ENCODE data around the gene ANKRD24. TPM values are rescaled to one million over a fixed set of nuclear protein-coding genes. Genes with fewer than 3 reads are reported as not detected.
"Not testable (repeated sequence)": the region's sequence is repeated elsewhere in the genome, so short reads cannot be mapped to it uniquely, and the experiment has no call there.

Gene ANKRD24
- polyA plus RNA-seq, 3 donors: 0.07 to 0.79 TPM; not detected in 1

DNA sequence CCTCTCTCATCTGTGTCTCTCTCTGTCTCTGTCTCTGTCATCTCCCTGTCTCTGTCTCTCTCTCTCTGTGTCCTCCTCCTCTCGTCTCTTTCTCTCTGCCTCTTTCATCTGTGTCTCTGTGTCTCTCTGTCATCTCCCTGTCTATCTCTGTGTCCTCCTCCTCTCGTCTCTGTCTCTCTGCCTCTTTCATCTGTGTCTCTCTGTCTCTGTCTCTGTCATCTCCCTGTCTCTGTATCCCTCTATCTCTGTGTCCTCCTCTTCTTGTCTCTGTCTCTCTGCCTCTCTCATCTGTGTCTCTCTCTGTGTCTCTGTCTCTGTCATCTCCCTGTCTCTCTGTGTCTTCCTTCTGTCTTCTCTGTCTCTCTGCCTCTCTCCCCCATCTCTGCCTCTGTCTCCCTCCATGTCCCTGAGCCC is 46.3 kb downstream of the ANKRD24 start:
- WGBS (ENCODE audit: insufficient coverage): 85% methylated on average over 2 of the region's 2 CpGs
- Mint-ChIP-seq H3K36me3 (no peaks in the 10 kb centered on the region), H3K27me3 (ENCODE audit: low read depth in 3 of 3) (peaks cover 4 to 11% (median 8%) of the 10 kb centered on the region in 3 donors), H3K4me1 (peaks cover 7% of the 10 kb centered on the region), H3K4me3 (no peak overlapping the region), H3K27ac (no peak overlapping the region), H3K9me3 (peaks cover 0 to 4% (median 0%) of the 10 kb centered on the region in 7 donors)
- Histone ChIP-seq H3K27me3 (ENCODE audit: control insufficient read depth in 2 of 2, insufficient read depth in 2 of 2, low read length in 2 of 2) (peaks cover 0 to 18% of the 10 kb centered on the region in 2 donors), H3K79me2 (ENCODE audit: insufficient read depth, low read length) (no peaks in the 10 kb centered on the region), H4K20me1 (ENCODE audit: insufficient read depth, low read length) (no peaks in the 10 kb centered on the region), H3K4me1 (ENCODE audit: control insufficient read depth in 1 of 2, insufficient read depth in 2 of 2, low read length in 2 of 2) (peaks cover 0 to 6% of the 10 kb centered on the region in 2 donors), H2AFZ (ENCODE audit: insufficient read depth, low read depth, low read length, poor library complexity, severe bottlenecking) (no peak overlapping the region), H3K9me3 (replicated peaks in 1 of 2; ENCODE audit: control insufficient read depth in 1 of 2, insufficient read depth in 1 of 2, low read length in 2 of 2) (no peaks in the 10 kb centered on the region), H3K27ac (ENCODE audit: low read depth in 1 of 2, low read length in 2 of 2) (no peak overlapping the region), H3K36me3 (replicated peaks in 1 of 2; ENCODE audit: control insufficient read depth in 1 of 2, insufficient read depth in 2 of 2, low read length in 2 of 2) (no peaks in the 10 kb centered on the region), H3K9ac (ENCODE audit: insufficient read depth, low read length, poor library complexity, severe bottlenecking) (no peak overlapping the region), H3K4me2 (replicated peaks; ENCODE audit: extremely low read depth, low read length, poor library complexity, severe bottlenecking) (no peak overlapping the region), H3K4me3 (replicated peaks in 1 of 3; ENCODE audit: low read depth in 2 of 3, low read length in 3 of 3) (no peak overlapping the region)
- DNase-seq: no peak
- TF ChIP-seq, protein P1, sequence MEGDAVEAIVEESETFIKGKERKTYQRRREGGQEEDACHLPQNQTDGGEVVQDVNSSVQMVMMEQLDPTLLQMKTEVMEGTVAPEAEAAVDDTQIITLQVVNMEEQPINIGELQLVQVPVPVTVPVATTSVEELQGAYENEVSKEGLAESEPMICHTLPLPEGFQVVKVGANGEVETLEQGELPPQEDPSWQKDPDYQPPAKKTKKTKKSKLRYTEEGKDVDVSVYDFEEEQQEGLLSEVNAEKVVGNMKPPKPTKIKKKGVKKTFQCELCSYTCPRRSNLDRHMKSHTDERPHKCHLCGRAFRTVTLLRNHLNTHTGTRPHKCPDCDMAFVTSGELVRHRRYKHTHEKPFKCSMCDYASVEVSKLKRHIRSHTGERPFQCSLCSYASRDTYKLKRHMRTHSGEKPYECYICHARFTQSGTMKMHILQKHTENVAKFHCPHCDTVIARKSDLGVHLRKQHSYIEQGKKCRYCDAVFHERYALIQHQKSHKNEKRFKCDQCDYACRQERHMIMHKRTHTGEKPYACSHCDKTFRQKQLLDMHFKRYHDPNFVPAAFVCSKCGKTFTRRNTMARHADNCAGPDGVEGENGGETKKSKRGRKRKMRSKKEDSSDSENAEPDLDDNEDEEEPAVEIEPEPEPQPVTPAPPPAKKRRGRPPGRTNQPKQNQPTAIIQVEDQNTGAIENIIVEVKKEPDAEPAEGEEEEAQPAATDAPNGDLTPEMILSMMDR (IDR thresholded peaks at IDR 0.05): no peak
- intact Hi-C loops (cut with micrococcal nuclease): no loop called here

GRCh38 chr19:4229179-4229931 is 46.9 kb downstream of the ANKRD24 start, which contains the start of gene EBI3:
Gene EBI3 (plus strand): TSS chr19:4229523. CDS start chr19:4229551, 28 bp downstream.
- Histone ChIP-seq H3K4me2 (replicated peaks; ENCODE audit: extremely low read depth, low read length, poor library complexity, severe bottlenecking) (no peak within 1 kb of the TSS), H2AFZ (ENCODE audit: insufficient read depth, low read depth, low read length, poor library complexity, severe bottlenecking) (no peak within 1 kb of the TSS), H3K4me1 (ENCODE audit: control insufficient read depth in 1 of 2, insufficient read depth in 2 of 2, low read length in 2 of 2) (peaks cover 0 to 6% of the 10 kb centered on the region in 2 donors), H3K4me3 (replicated peaks in 1 of 3; ENCODE audit: low read depth in 2 of 3, low read length in 3 of 3) (no peak within 1 kb of the TSS), H4K20me1 (ENCODE audit: insufficient read depth, low read length) (no peaks in the 10 kb centered on the region), H3K9ac (ENCODE audit: insufficient read depth, low read length, poor library complexity, severe bottlenecking) (no peak within 1 kb of the TSS), H3K36me3 (replicated peaks in 1 of 2; ENCODE audit: control insufficient read depth in 1 of 2, insufficient read depth in 2 of 2, low read length in 2 of 2) (no peaks in the 10 kb centered on the region), H3K79me2 (ENCODE audit: insufficient read depth, low read length) (no peaks in the 10 kb centered on the region), H3K27ac (ENCODE audit: low read depth in 1 of 2, low read length in 2 of 2) (no peak within 1 kb of the TSS), H3K9me3 (replicated peaks in 1 of 2; ENCODE audit: control insufficient read depth in 1 of 2, insufficient read depth in 1 of 2, low read length in 2 of 2) (no peaks in the 10 kb centered on the region), H3K27me3 (ENCODE audit: control insufficient read depth in 2 of 2, insufficient read depth in 2 of 2, low read length in 2 of 2) (peaks cover 0 to 18% of the 10 kb centered on the region in 2 donors)
- H3K4me1 Mint-ChIP-seq: peaks cover 7% of the 10 kb centered on the region
- TF ChIP-seq, protein P1 (IDR thresholded peaks at IDR 0.05): no peak
- no peaks in the 10 kb centered on the region for H3K36me3 Mint-ChIP-seq
- DNase-seq: peak; percentile 5 to 86 (median 15)
- intact Hi-C loops (cut with micrococcal nuclease): no loop called here
- H3K27ac Mint-ChIP-seq: no peak within 1 kb of the TSS
- 0% methylated on average over 2 of the region's 19 CpGs for WGBS (ENCODE audit: insufficient coverage)
- H3K9me3 Mint-ChIP-seq: peaks cover 0 to 4% (median 0%) of the 10 kb centered on the region in 7 donors
- peaks cover 7 to 13% (median 8%) of the 10 kb centered on the region in 3 donors for H3K27me3 Mint-ChIP-seq (ENCODE audit: low read depth in 3 of 3)
- no peak within 1 kb of the TSS for H3K4me3 Mint-ChIP-seq

DNA sequence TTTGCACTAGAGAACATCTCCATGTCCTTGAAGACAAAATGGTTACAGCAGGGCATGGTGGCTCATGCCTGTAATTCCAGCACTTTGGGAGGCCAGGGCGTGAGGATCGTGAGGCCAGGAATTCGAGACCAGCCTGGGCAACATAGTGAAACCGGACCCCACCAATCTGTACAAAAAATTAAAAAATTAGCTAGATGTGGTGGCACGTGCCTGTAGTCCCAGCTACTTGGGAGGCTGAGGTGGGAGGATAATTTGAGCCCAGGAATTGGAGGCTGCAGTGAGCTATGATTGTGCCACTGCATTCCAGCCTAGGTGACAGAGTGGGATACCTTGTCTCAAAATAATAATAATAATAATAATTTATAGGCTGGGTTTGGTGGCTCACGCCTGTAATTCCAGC is 47.7 kb downstream of the ANKRD24 start:
- H3K4me2 ChIP-seq (replicated peaks; ENCODE audit: extremely low read depth, low read length, poor library complexity, severe bottlenecking); H3K4me1 Mint-ChIP-seq; H3K36me3 Mint-ChIP-seq; H4K20me1 ChIP-seq (ENCODE audit: insufficient read depth, low read length); H3K9me3 Mint-ChIP-seq; H2AFZ ChIP-seq (ENCODE audit: insufficient read depth, low read depth, low read length, poor library complexity, severe bottlenecking); H3K4me3 ChIP-seq (replicated peaks in 1 of 3; ENCODE audit: low read depth in 2 of 3, low read length in 3 of 3); H3K36me3 ChIP-seq (replicated peaks in 1 of 2; ENCODE audit: control insufficient read depth in 1 of 2, insufficient read depth in 2 of 2, low read length in 2 of 2); intact Hi-C loops (cut with micrococcal nuclease); H3K9me3 ChIP-seq (replicated peaks in 1 of 2; ENCODE audit: control insufficient read depth in 1 of 2, insufficient read depth in 1 of 2, low read length in 2 of 2); H3K4me3 Mint-ChIP-seq; H3K9ac ChIP-seq (ENCODE audit: insufficient read depth, low read length, poor library complexity, severe bottlenecking); H3K27ac Mint-ChIP-seq; H3K79me2 ChIP-seq (ENCODE audit: insufficient read depth, low read length); H3K27ac ChIP-seq (ENCODE audit: low read depth in 1 of 2, low read length in 2 of 2); DNase-seq; H3K4me1 ChIP-seq (ENCODE audit: control insufficient read depth in 1 of 2, insufficient read depth in 2 of 2, low read length in 2 of 2): not testable (repeated sequence)
- 100% methylated on average over 2 of the region's 6 CpGs for WGBS (ENCODE audit: insufficient coverage)
- peaks cover 0 to 18% of the 10 kb centered on the region in 2 donors for H3K27me3 ChIP-seq (ENCODE audit: control insufficient read depth in 2 of 2, insufficient read depth in 2 of 2, low read length in 2 of 2)
- H3K27me3 Mint-ChIP-seq (ENCODE audit: low read depth in 3 of 3): peaks cover 9 to 15% (median 11%) of the 10 kb centered on the region in 3 donors

Data from CD14-positive monocyte (primary cell).